Breast epithelium (tissue), 3 donors: ENCODE results near the gene CTRL.

ENCODE experiments used
- POLR2A ChIP-seq: fragments of 450-650 bp; IDR thresholded peaks from one replicate; pipeline ENCODE4 v1.6.1; 2016; ENCODE audit warnings: antibody characterized with exemption, mild to moderate bottlenecking, moderate library complexity
- TF ChIP-seq, protein P1 (sequence below), 3 donors: fragments of 450-650 bp; IDR thresholded peaks; one replicate each; pipeline ENCODE4 v1.5.1; 2016 to 2017; ENCODE audit warnings: antibody characterized with exemption in 3 of 3, mild to moderate bottlenecking in 3 of 3, moderate library complexity in 3 of 3

DNA sequence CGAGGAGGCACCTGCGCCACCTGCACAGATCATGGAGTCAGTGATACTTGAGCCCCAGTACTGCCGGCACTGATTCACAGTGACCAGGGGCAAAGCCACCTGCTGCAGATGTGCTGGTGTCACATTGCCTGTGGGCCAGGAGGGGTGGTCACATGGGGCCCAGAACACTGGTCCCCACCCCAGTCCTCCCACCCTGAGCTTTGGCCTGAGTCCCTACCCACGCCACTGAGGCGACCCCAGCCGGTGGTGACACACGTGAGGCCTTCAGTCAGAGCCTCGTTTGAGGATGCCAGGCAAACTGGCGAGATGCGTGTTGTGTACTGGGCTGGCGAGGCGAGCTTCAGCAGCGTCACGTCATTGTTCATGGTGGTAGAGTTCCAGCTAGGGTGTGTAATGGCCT, 1.5 kb downstream of the CTRL start:
- no peak for TF ChIP-seq POLR2A
- TF ChIP-seq, protein P1, sequence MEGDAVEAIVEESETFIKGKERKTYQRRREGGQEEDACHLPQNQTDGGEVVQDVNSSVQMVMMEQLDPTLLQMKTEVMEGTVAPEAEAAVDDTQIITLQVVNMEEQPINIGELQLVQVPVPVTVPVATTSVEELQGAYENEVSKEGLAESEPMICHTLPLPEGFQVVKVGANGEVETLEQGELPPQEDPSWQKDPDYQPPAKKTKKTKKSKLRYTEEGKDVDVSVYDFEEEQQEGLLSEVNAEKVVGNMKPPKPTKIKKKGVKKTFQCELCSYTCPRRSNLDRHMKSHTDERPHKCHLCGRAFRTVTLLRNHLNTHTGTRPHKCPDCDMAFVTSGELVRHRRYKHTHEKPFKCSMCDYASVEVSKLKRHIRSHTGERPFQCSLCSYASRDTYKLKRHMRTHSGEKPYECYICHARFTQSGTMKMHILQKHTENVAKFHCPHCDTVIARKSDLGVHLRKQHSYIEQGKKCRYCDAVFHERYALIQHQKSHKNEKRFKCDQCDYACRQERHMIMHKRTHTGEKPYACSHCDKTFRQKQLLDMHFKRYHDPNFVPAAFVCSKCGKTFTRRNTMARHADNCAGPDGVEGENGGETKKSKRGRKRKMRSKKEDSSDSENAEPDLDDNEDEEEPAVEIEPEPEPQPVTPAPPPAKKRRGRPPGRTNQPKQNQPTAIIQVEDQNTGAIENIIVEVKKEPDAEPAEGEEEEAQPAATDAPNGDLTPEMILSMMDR (IDR thresholded peaks at IDR 0.05) = no peak
